HG03575 (cell line): ENCODE results near the gene TANC1.

Experiments used
- ATAC-seq: cut with Tn5 transposase; IDR thresholded peaks from one replicate; pipeline ENCODE4 v1.9.1; 2021; ENCODE audit not compliant: unreplicated experiment, insufficient number of reproducible peaks, low FRiP score; ENCODE audit errors: extremely low read depth

The TANC1 gene

DNA sequence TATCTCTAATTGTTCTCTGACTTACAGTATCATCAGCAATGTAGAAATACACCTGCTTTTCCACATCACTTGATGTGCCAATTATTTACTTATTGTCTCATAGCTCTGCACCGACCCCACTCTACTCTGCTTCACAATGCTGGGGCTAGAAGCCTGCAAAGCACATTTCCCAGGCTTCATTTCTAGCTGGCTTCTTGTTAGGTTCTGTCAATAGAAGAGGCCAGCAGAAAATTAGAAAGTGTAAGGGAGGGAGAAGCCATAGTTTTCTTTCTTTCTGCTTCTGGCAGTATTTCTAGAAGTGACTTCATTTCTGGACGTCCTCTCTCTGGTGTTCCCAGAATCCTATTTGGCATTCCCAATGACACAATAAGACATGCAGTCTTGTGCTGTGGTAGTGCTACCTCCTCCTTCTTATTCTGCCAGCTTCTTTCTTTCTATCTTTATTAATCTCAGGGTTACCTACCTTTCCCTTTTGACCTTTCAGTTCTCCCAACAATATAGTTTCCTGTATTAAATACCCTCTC is 12.5 kb upstream of the TANC1 start:
- no peak for ATAC-seq

DNA sequence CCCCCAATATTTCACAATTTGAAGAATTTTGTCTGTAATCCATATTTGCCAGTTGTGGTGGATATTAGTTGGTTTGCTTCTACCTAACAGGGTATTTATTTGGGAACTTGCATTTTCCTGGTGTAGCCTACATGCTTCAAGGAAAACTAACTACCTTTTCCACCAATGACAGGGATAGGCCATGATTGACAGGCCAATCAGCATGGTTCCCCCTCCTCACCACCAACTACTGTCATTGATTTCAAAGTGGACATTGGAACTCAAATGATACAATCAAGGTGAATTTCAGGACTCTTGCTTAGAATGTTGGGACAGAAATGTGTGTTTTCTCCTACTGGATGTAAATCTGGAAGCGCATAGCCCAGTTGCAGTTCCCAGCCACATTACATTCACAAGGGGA is 10.1 kb upstream of the TANC1 start:
- ATAC-seq, result no peak

DNA sequence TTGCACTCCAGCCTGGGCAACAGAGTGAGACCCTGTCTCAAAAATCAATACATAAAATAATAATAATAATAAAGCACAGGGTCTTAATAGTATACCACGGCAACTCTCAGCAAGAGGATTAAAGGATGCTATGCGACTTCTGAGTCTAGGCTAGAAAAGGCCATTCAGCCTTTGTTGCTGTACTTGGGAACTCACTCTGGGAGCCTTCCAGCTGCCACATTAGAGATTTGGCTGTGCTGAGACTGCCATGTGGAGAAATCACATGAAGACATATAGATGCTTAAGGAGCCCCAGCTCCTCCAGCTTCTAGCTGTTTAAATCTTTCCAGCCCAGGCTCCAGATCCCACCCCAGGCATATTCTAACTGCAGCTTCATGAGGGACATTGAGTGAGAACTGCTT is 8.2 kb upstream of the TANC1 start:
- no peak for ATAC-seq

DNA sequence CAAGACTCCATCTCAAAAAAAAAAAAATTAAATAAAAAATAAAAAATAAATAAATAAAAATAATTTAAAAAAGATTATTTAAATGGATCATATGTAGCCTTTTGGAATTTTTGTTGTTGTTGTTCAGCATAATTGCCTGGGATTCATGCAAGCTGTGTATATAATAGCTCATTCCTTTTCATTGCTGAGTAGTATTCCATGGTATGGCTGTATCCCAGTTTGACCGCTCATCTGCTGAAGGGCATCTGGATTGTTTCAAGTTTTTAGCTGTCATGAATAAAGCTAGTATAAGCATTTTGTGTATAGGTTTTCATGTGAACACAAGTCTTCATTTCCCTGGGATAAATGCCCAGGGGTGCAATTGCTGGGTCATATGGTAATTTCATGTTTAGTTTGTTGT is 6.4 kb upstream of the TANC1 start:
- ATAC-seq, result no peak

GRCh38 chr2:158963071-158963470 is 5.4 kb upstream of the TANC1 start:
- no peak for ATAC-seq

DNA sequence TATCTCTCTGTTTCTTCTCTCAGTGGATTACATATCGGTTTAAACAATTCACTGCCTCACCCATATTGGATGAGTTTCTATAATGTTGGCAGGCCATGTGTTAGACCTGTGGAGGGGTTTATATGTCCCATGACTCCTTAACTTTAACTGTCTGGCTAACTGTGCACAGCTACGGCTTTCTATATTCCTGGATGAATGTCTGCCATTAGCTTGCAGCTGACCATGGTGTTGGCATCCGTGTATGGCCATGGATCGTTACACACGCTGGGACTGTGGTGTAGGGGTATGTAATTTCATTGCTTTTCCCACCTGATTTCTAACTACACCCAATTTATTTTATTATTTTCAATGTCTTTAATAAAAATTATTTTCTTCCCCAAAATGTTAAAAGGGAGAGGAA is 3.3 kb upstream of the TANC1 start:
- ATAC-seq, result no peak

GRCh38 chr2:158965641-158966040 is 2.8 kb upstream of the TANC1 start:
- ATAC-seq, result no peak

GRCh38 chr2:158966312-158966711 is 2.1 kb upstream of the TANC1 start:
- ATAC-seq, result no peak

DNA sequence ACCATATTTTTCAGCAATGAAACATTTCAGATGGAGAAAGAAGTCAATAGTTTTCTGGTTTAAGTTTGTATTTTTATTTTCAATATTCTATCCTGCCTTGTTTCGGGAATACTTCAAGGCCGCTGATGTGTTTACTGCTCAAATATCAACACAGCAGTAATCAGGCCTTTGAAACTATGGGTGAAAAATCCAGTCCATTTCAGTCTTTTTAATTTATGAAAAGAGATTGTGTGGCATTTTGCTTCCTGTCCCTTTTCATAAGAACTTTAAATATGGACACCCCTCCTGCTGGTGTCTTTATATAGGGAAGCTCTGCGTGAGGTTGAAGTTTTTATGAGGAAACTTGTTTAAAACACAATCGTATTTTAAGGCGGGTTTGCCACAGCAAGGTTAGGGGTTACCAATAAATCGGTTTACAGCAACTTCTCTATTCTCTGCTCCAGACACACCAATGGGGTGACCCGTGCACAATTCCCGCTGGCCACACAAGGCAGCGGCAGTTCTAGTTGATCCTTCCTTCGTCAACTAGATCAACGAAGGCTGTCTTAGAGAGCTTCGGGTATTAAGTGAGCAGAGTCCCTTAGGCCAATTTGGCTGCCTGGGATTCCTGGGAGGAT is 1.2 kb upstream of the TANC1 start:
- ATAC-seq, result no peak

DNA sequence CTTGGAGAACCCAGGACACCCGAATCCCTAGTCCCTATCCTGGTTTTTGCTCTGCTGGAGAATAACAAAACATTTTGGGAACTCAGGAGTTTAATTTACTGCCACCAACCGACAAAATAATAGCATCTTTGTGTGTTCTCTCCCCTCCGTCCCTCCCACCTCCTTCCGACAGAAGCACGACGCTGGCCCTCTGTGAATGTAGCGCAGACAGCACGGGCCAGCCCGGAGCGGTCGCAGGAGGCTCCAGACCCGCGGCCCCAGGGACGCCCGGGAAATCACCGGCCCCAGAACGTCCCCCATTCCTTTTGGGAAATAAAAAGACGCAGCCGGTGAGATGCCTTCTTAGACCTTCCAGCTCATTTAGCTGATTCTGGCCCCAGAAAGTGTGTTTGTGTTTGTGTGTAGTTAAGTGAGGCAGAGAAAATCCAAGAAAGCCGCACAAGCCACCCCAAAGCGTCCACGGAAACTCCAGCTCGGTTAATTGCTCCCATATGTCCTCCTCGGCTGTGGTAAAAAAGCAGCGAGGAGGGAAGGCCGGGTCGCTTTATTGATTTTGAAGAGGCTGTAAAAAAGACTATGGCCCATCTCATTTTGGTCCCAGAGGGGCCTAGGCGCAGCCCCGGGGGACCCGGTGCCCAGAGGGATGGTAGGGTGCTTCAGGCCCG is 577 bp upstream of the TANC1 start:
- ATAC-seq, result no peak

DNA sequence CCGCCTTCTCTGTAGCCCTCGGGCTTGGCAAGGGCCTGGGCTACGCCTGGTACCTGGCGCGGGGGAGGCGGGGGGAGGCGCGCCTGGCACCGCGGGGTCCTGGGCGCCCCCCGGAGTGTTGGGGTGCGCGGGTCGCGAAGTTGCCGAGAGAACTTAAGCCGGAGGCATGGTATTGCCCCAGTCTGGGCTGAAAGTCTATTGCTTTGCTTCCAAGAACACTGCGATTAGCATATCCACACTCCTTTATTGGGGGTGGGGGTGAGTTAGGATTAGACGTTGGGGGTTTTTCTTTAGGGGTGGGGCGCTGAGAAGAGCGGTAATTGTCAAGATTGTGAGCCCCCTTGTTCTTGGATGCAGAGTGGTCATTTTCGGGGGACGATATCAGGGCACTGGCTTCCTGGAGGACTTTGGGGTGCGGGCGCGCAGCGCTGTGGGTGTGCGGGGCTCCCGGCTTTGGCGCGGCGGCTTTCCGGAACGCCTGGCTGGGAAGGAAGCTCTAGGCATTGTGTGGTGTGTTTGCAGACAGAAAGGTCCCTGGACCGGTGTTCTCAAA is 798 bp downstream of the TANC1 start:
- no peak for ATAC-seq

DNA sequence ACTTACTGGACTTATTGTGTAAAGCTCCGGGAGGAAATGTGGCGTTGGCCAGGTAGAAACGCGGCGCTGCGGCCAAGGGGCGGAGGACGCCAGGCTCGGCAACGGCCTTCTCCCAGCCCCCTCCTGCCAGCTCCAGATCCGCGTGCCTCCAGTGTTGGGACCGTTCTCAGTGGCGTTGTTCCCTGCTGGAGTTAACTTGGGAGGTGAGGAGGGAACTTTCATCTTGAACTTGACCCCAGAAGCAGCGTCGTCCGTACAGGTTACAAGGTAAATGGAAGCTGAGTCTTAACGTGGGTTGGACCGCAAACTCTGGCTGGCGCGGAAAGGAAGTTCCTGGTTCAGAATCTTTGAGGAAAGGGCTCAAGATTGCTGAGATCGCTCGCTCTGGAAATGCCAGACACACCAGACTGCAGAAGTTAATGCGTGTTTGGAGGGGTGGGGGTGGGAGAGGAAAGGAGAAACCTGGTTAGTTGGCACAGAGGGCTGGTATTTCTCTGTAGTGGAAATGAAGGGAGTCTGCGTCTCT is 1.3 kb downstream of the TANC1 start:
- ATAC-seq, result no peak

DNA sequence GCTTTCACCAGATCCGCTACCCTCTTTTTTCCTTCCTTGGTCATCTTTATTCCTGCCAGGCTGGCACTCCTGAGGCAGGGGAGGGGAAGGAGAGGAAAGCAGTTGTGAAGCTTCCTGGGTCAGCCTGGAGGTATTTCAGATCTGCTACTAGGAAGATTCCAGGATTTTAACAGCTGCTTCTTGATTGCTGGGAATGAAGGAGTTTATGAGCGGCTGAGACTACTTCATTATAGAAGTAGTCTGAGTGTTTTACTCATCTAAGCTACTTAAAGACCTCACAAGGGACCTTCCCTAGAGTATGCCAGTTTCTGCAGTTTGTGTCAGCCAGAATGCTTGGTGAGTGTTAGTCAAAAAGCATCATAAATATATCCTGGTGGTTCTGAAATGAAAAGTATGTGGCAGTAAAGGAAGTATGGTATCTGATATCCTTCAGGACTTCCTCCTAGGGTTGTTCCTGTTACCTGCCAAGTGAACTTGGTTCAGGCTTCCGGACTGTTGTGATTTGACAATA is 1.9 kb downstream of the TANC1 start:
- ATAC-seq, result no peak

DNA sequence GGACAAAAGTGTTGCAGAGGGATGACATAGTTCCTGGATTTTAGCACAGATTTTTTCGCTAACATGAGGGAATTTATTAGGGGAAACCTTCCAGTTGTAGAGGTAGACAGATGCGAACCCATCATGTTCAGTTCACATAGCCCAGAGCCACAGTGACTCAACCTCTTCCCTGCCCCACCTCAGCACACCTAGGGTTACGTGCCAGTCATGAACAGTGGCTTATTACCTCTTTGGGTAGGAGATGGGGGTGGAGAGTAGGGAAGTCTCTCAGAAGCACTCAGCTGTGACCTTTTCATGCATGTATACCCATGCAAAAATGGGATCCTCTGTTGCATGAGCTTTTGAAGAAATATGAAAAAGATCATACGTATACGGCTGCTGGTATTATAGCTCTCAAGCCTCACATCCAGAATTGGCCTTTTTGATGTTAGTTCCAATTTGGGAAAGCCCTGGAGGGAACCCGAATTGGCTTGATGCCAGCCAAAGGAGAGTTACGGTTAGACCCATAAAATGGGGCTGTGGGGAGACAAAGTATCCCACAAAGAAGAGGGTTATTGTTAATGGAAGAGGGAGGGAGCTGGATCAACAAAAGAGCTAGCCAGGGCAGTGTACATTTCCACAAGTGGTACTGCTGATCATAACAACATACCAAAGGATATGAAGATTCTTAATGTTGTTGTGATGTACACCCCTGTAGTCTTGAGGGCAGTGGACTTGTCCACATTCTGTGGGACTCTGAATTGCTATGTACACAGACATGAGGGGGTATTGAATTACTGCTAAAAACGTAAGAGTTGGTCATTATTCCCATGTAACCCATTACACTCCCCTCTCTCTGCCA is 4.9 kb downstream of the TANC1 start:
- ATAC-seq, result no peak

DNA sequence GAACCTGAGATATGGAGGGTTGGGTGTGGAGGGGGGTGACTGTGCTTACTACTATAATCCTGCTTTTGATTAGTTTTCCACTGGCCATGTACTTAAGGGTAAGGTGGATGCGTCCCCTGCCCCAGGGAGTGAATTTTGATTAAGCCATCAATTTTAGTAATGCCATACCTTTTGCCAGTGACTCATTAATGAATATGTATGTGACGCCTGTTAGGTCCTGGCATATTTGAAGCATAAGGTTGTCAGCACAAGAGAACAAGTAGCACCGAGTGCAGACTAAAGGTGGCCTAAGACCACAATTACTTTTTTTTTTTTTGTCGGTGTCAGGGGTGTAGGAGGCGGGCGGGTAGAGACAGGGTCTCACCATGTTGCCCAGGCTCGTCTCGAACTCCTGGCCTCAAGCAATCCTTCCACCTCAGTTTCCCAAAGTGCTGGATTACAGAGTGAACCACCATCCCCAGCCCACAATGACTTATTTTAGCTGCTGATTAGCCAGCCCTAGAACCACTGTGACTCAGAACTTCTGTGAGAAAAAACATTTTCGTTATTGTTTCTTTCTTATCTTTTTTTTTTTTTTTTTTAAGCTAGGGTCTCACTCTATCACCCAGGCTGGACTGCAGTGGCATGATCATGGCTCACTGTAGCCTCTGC is 7.0 kb downstream of the TANC1 start:
- ATAC-seq, result no peak

GRCh38 chr2:158979772-158980171 is 11.3 kb downstream of the TANC1 start:
- ATAC-seq, result no peak

GRCh38 chr2:158984604-158985135 is 16.2 kb downstream of the TANC1 start:
- ATAC-seq, result no peak

DNA sequence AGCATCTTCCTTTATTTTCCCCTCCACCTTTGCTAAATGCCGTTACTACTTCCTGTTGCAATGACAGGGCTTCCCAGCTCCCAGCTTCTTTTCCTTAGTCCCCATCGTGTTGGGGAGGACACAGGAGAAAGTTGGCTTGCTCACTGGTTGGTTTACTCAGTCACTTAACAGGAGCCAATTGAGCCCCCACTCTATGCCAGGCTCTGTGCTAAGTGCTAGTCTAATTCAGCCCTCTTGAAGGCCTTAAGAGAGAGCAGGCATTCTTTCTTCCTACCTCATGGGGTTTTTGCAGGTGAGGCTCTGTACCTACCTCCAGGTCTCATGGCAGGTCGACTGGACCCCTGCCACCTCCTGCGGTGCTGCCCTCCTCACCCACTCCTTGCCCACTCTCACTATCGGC is 20.1 kb downstream of the TANC1 start:
- ATAC-seq, result no peak

- ATAC-seq, result no peak
Measured at GRCh38 chr2:158989165-158989564, 20.7 kb downstream of the TANC1 start.
